ENCODE results near the gene PSPH. TPM values are rescaled to one million over a fixed set of nuclear protein-coding genes. Genes with fewer than 3 reads are reported as not detected.
"Not testable (repeated sequence)": the region's sequence is repeated elsewhere in the genome, so short reads cannot be mapped to it uniquely, and the experiment has no call there.

PSPH gene
- total RNA-seq (2014; rRNA removed; shearing (Covaris generic); ENCODE audit: low replicate concordance) = 51.9 and 125 TPM in 2 replicates

- H3K36me3 ChIP-seq = peaks cover 47% of the 10 kb centered on the region
- DNase-seq = peak; percentile 98
- peak within 1 kb of the TSS; percentile 82 for H3K4me3 ChIP-seq
- H3K27me3 ChIP-seq = no peaks in the 10 kb centered on the region
- H3K9me3 ChIP-seq = no peaks in the 10 kb centered on the region
Measured at GRCh38 chr7:56051339-56052191, at the start of gene PSPH, which contains the start of gene CCT6A. Gene PSPH, minus strand, starts transcription at chr7:56051444. Its CDS starts 30,232 bp downstream, at chr7:56021212. Gene CCT6A, plus strand, starts transcription at chr7:56051765. Its CDS starts 84 bp downstream, at chr7:56051849.

- no peak for DNase-seq
- H3K9me3 ChIP-seq = no peaks in the 10 kb centered on the region
- no peaks in the 10 kb centered on the region for H3K27me3 ChIP-seq
- H3K36me3 ChIP-seq = peaks cover 54% of the 10 kb centered on the region
- H3K4me3 ChIP-seq = no peak overlapping the region
Measured at GRCh38 chr7:56099653-56100052, 48.4 kb upstream of the PSPH start.

- not testable (repeated sequence) for H3K4me3 ChIP-seq, H3K9me3 ChIP-seq, DNase-seq, H3K27me3 ChIP-seq
- H3K36me3 ChIP-seq = peaks cover 42% of the 10 kb centered on the region
Measured at GRCh38 chr7:56098187-56099008, 47.2 kb upstream of the PSPH start.

- H3K4me3 ChIP-seq = no peak overlapping the region
- peak; percentile 86 for DNase-seq
- H3K9me3 ChIP-seq = no peaks in the 10 kb centered on the region
- H3K27me3 ChIP-seq = no peaks in the 10 kb centered on the region
- peaks cover 35% of the 10 kb centered on the region for H3K36me3 ChIP-seq
Measured at GRCh38 chr7:56097700-56098099, 46.5 kb upstream of the PSPH start.

- Histone ChIP-seq H3K4me3 (no peak within 1 kb of the TSS), H3K9me3 (no peaks in the 10 kb centered on the region), H3K27me3 (no peaks in the 10 kb centered on the region), H3K36me3 (peaks cover 3% of the 10 kb centered on the region)
- peak; percentile 92 for DNase-seq
Measured at GRCh38 chr7:56092789-56093531, 41.7 kb upstream of the PSPH start, which contains the start of gene PHKG1. Gene PHKG1, minus strand, starts transcription at chr7:56092952. Its CDS starts 4,011 bp downstream, at chr7:56088941.

- DNase-seq = peak; percentile 53
- not testable (repeated sequence) for H3K27me3 ChIP-seq, H3K4me3 ChIP-seq, H3K36me3 ChIP-seq, H3K9me3 ChIP-seq
Measured at GRCh38 chr7:56092388-56092787, 41.1 kb upstream of the PSPH start.

GRCh38 chr7:56091591-56091990 is 40.3 kb upstream of the PSPH start:
- no peak overlapping the region for H3K4me3 ChIP-seq
- H3K27me3 ChIP-seq = no peaks in the 10 kb centered on the region
- no peaks in the 10 kb centered on the region for H3K9me3 ChIP-seq
- peak; percentile 87 for DNase-seq
- peaks cover 3% of the 10 kb centered on the region for H3K36me3 ChIP-seq

- no peak for DNase-seq
- Histone ChIP-seq H3K27me3 (no peaks in the 10 kb centered on the region), H3K36me3 (peaks cover 3% of the 10 kb centered on the region; the same call in 1 of the 2 replicates), H3K9me3 (no peaks in the 10 kb centered on the region), H3K4me3 (no peak overlapping the region)
Measured at GRCh38 chr7:56087445-56087844, 36.2 kb upstream of the PSPH start.

GRCh38 chr7:56086761-56087160 is 35.5 kb upstream of the PSPH start:
- Histone ChIP-seq H3K4me3 (no peak overlapping the region), H3K9me3 (no peaks in the 10 kb centered on the region), H3K36me3 (peaks cover 5% of the 10 kb centered on the region), H3K27me3 (no peaks in the 10 kb centered on the region)
- DNase-seq = no peak

GRCh38 chr7:56083150-56083785 is 32.0 kb upstream of the PSPH start:
- peaks cover 6% of the 10 kb centered on the region for H3K36me3 ChIP-seq
- no peaks in the 10 kb centered on the region for H3K27me3 ChIP-seq
- H3K9me3 ChIP-seq = no peaks in the 10 kb centered on the region
- DNase-seq = no peak
- H3K4me3 ChIP-seq = no peak overlapping the region

GRCh38 chr7:56081626-56082340 is 30.5 kb upstream of the PSPH start:
- peaks cover 6% of the 10 kb centered on the region for H3K36me3 ChIP-seq
- no peak overlapping the region for H3K4me3 ChIP-seq
- DNase-seq = no peak
- no peaks in the 10 kb centered on the region for H3K27me3 ChIP-seq
- H3K9me3 ChIP-seq = no peaks in the 10 kb centered on the region

GRCh38 chr7:56080726-56081435 is 29.6 kb upstream of the PSPH start:
- H3K27me3 ChIP-seq, DNase-seq, H3K36me3 ChIP-seq, H3K9me3 ChIP-seq, H3K4me3 ChIP-seq: not testable (repeated sequence)

- DNase-seq = peak; percentile 59
- Histone ChIP-seq H3K9me3 (no peaks in the 10 kb centered on the region), H3K4me3 (no peak overlapping the region), H3K27me3 (no peaks in the 10 kb centered on the region), H3K36me3 (peaks cover 10% of the 10 kb centered on the region)
Measured at GRCh38 chr7:56079450-56080185, 28.4 kb upstream of the PSPH start.

GRCh38 chr7:56078196-56078595 is 27.0 kb upstream of the PSPH start:
- peaks cover 12% of the 10 kb centered on the region for H3K36me3 ChIP-seq

More at GRCh38 chr7:56078196-56078595, 27.0 kb upstream of the PSPH start:
- DNase-seq = no peak
- H3K9me3 ChIP-seq = no peaks in the 10 kb centered on the region
- H3K27me3 ChIP-seq = no peaks in the 10 kb centered on the region
- no peak overlapping the region for H3K4me3 ChIP-seq

All from MG63 (cell line).